K562 (cell line): ENCODE results near the gene SNRNP70. TPM values are rescaled to one million over a fixed set of nuclear protein-coding genes. Genes with fewer than 3 reads are reported as not detected.

Experiments used
- ARNT ChIP-seq, 2 experiments: fragments of 450-650 bp; IDR thresholded peaks; 2 replicates each; pipeline ENCODE4 v1.6.1; 2016; ENCODE audit warnings: mild to moderate bottlenecking in 1 of 2
- ATF7 ChIP-seq: fragments of 450-650 bp; IDR thresholded peaks from 2 replicates; pipeline ENCODE4 v1.7.1; 2014; ENCODE audit warnings: mild to moderate bottlenecking, moderate library complexity
- E2F3 ChIP-seq: fragments of 250-450 bp; sonication (Bioruptor Pico); IDR thresholded peaks from 2 replicates; pipeline ENCODE4 v1.4.0; 2020; ENCODE audit warnings: mild to moderate bottlenecking
- EZH2 ChIP-seq: IDR thresholded peaks from 2 replicates; pipeline ENCODE4 v1.6.1; 2012; ENCODE audit warnings: low read depth, mild to moderate bottlenecking, inconsistent platforms, low read length, borderline replicate concordance
- FOXK2 ChIP-seq, 2 experiments: fragments of 450-650 bp; IDR thresholded peaks in 1 of 2; conservative IDR thresholded peaks in 1 of 2; 2 replicates each; pipeline ENCODE4 v1.6.1; 2016; ENCODE audit warnings: low read depth in 2 of 2, mild to moderate bottlenecking in 1 of 2
- FOXM1 ChIP-seq, 2 experiments: fragments of 450-650 bp in 1 of 2; sonication (generic) in 1 of 2; formaldehyde crosslinking in 1 of 2; IDR thresholded peaks; 2 replicates each; pipeline versions ENCODE4 v1.6.1 to v1.9.0; 2017 to 2022; ENCODE audit warnings: low read depth in 2 of 2, mild to moderate bottlenecking in 2 of 2, missing genetic modification reagents in 1 of 2, moderate library complexity in 1 of 2
- HNRNPUL1 ChIP-seq: fragments of 200-400 bp; formaldehyde crosslinking; IDR thresholded peaks from 2 replicates; pipeline ENCODE4 v1.6.1; 2017; ENCODE audit warnings: low read length
- JUND ChIP-seq, 2 experiments: IDR thresholded peaks; 2 replicates in 1 of 2; 3 replicates in 1 of 2; pipeline ENCODE4 v1.6.1; 2011; ENCODE audit warnings: borderline replicate concordance in 2 of 2, low read depth in 2 of 2, low read length in 2 of 2, improper control_type of control experiment in 1 of 2, missing biosample characterization in 1 of 2, missing genetic modification characterization in 1 of 2, missing genetic modification reagents in 1 of 2
- NR2F6 ChIP-seq: fragments of 450-650 bp; formaldehyde crosslinking; IDR thresholded peaks from 2 replicates; pipeline ENCODE4 v1.4.0; 2020; ENCODE audit warnings: mild to moderate bottlenecking
- PHF8 ChIP-seq: fragments of 200-600 bp; sonication (generic); IDR thresholded peaks from 2 replicates; pipeline ENCODE4 v1.6.1; 2012; ENCODE audit warnings: mixed run types, mild to moderate bottlenecking, inconsistent platforms, low read length, moderate library complexity, borderline replicate concordance
- RB1 ChIP-seq: fragments of 450-650 bp; IDR thresholded peaks from 2 replicates; pipeline ENCODE4 v1.6.1; 2017; ENCODE audit warnings: low read depth, mild to moderate bottlenecking
- RCOR1 ChIP-seq, 2 experiments: IDR thresholded peaks; 2 replicates each; pipeline ENCODE4 v1.6.1; 2012; ENCODE audit warnings: low read depth in 2 of 2, low read length in 2 of 2, borderline replicate concordance in 1 of 2, improper control_type of control experiment in 1 of 2
- SMC3 ChIP-seq: conservative IDR thresholded peaks from 2 replicates; pipeline ENCODE4 v1.6.1; 2011; ENCODE audit warnings: low read depth, low read length, improper control_type of control experiment; ENCODE audit not compliant: insufficient read depth
- SUPT5H ChIP-seq: fragments of 450-650 bp; IDR thresholded peaks from 2 replicates; pipeline ENCODE4 v1.6.1; 2016
- ZBTB40 ChIP-seq, 2 experiments: fragments of 450-650 bp in 1 of 2; sonication (generic) in 1 of 2; formaldehyde crosslinking in 1 of 2; IDR thresholded peaks; 2 replicates each; pipeline versions ENCODE4 v1.7.1 to v1.9.0; 2016 to 2022; ENCODE audit warnings: inconsistent platforms in 1 of 2, mild to moderate bottlenecking in 1 of 2, missing genetic modification reagents in 1 of 2
- ZNF3 ChIP-seq: fragments of 250-450 bp; sonication (Bioruptor Pico); IDR thresholded peaks from 2 replicates; pipeline ENCODE4 v1.5.0; 2021; ENCODE audit warnings: mild to moderate bottlenecking, moderate library complexity
- polyA plus RNA-seq, 8 experiments: library from polyadenylated mRNA; depleted of rRNA in 4 of 8; stranded (reverse) in 5 of 8; unstranded in 3 of 8; fragments of >200 nt; fragmentation: Nextera tagmentation in 2 of 8; fragmentation: Illumina TruSeq in 1 of 8; extraction: Ambion mirVana in 2 of 8; extraction: Trizol in 1 of 8; gene quantifications; 2 replicates each; pipeline versions ENCODE4 v1.2.1 to v1.2.3, GENCODE V29; 2011 to 2014; ENCODE audit warnings: inconsistent platforms in 1 of 8, missing spikeins in 1 of 8
- total RNA-seq, 7 experiments: library from RNA; depleted of rRNA in 6 of 7; stranded (reverse); fragments of >200 nt in 6 of 7; fragmentation: Illumina TruSeq in 2 of 7; extraction: Trizol in 2 of 7; gene quantifications; 2 replicates each; pipeline versions ENCODE4 v1.2.1 to v1.2.3, GENCODE V29; 2011 to 2021; ENCODE audit warnings: low replicate concordance in 1 of 7
- TF ChIP-seq, protein P1 (sequence below): fragments of 250-450 bp; sonication (Bioruptor Pico); IDR thresholded peaks from 2 replicates; pipeline ENCODE4 v1.8.0; 2022; ENCODE audit warnings: moderate library complexity, mild to moderate bottlenecking, inconsistent platforms

Gene SNRNP70
- total and polyA plus RNA-seq, 9 of the 15 experiments (the other 6 are each of a cell fraction or from before 2014, with no cell fraction given), result 2.8 to 496 (median 136) TPM

GRCh38 chr19:49113762-49114629, 28.7 kb downstream of the SNRNP70 start, which contains the start of gene LIN7B (continued):
- TF ChIP-seq ZBTB40 (IDR thresholded peaks at IDR 0.05) (0 out of 2 replicates have a peak, but pooled peaks have one; percentile 22), ZBTB40 (CRISPR knock-in tag; IDR thresholded peaks at IDR 0.05) (no peak), ZNF3 (CRISPR knock-in tag) (no peak), ATF7 (peak; percentile 48), NR2F6 (CRISPR knock-in tag) (no peak), SUPT5H (peak; percentile 52), FOXK2 (conservative IDR thresholded peaks at IDR 0.05 in 1 of 2, IDR thresholded peaks at IDR 0.05 in 1 of 2; ENCODE audit: low read depth in 2 of 2) (no peak), SMC3 (0 out of 2 replicates have a peak, but pooled peaks have one; percentile 21), RCOR1 (IDR thresholded peaks at IDR 0.05; ENCODE audit: borderline replicate concordance in 1 of 2, low read depth in 2 of 2, low read length in 2 of 2) (peak in 1 of 2 experiments; percentile 17; a peak in 1 of 4 replicates), HNRNPUL1 (no peak), EZH2 (no peak), RB1 (peak; percentile 88), E2F3 (0 out of 2 replicates have a peak, but pooled peaks have one; percentile 25), JUND (IDR thresholded peaks at IDR 0.05; ENCODE audit: borderline replicate concordance, low read depth, low read length) (peak; percentile 25; the same call in 1 of the 2 replicates), JUND (tag; IDR thresholded peaks at IDR 0.05; ENCODE audit: borderline replicate concordance, low read depth, low read length) (no peak), FOXM1 (IDR thresholded peaks at IDR 0.05; ENCODE audit: low read depth) (no peak), FOXM1 (CRISPR knock-in tag; IDR thresholded peaks at IDR 0.05; ENCODE audit: low read depth) (peak; percentile 54; the same call in 1 of the 2 replicates), PHF8 (peak; percentile 68; the same call in 1 of the 2 replicates), ARNT (IDR thresholded peaks at IDR 0.05) (peak in 1 of 2 experiments; percentile 77; a peak in 1 of 4 replicates)
- TF ChIP-seq, protein P1, sequence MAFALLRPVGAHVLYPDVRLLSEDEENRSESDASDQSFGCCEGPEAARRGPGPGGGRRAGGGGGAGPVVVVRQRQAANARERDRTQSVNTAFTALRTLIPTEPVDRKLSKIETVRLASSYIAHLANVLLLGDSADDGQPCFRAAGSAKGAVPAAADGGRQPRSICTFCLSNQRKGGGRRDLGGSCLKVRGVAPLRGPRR (CRISPR knock-in tag), result no peak
